Eye (tissue), 1 donor: ENCODE results near the gene BAIAP2.

ENCODE experiments used
- DNase-seq: peaks from one replicate; pipeline ENCODE4 v3.0.0-alpha.2; 2015

BAIAP2 gene

DNA sequence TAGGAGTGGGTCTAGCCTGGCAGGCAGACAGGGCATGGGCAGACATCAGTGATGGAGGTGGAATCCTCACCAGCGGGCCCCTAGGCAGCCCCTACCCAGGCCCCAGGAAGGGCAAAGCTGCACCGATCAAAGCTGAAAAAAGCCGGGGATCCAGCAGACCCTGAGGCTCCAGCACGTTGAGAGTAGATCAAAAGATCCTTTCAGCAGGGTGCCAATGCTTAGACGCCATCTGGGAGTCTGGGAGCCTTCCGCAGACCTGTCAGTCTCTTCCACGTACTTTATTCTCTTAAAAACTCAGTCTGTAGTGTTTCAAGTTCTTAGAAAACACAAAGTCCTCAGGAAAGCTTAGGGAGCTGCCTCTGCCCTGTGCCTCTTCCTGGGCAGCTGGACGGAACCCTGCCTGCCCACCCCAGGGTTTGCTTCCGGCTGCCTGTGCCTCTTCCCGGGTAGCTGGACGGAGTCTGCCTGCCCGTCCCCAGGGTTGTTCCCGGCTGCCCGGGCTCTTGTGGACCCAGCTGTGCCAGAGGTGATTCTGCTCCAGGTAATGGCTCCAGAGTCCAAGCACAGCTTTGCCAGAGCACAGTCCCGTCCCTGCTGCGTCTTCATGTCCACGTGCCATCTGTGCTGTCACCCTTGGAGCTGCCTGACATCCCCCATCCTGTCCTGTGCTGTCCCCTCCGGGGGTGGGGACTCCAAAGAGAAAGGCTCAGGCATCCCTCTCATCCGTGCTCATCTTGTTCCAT, 79.6 kb downstream of the BAIAP2 start:
- DNase-seq, result no peak

- DNase-seq, result no peak
These were observed 80.3 kb downstream of the BAIAP2 start for GRCh38 chr17:81115219-81115618.

- DNase-seq, result no peak
These were observed 81.0 kb downstream of the BAIAP2 start for GRCh38 chr17:81115749-81116464.

GRCh38 chr17:81116704-81117103, 81.8 kb downstream of the BAIAP2 start:
- DNase-seq, result no peak

- no peak for DNase-seq
These were observed 82.8 kb downstream of the BAIAP2 start for GRCh38 chr17:81117672-81118198.

DNA sequence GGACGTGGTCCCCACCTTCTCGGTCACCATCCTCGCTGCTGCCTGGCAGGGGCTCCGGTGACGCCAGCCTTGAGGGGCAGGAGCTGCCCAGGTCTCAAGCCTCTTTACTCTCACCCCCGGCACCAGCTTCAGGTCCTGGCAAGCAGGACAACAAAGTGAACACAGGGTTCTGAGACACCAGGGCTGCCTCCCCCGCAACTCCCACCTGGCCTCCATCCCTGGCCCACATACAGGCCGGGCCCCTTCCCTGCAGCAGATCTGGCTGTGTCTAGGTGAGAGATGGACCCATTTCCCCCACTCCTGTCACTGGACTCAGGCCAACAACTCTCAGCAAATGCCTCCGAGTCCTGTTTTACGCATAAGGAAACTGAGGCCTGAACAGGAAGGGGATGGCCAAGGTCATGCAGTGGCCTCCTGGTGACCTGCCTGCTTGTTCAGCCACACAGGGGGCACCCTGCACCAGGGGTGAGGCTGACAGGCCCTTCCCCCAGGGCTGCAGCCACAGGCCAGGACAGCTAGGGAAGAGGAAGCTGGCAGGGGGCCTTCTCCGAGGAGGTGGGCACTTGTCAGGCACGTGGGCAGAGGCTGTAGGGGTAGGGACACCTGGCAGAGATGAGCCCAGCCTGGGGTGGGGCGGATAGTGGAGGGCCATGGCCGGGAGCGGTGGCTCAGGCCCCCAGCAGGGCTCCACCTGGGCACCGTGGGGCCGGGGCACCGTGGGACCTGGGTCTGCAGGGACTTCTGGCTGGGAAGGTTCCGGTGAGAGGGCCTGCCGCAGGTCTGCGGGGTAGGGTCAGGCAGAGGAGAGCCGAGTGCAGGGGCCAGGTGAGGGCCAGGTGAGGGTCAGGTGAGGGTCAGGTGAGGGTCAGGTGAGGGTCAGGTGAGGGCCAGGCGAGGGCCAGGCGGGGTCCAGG, 83.6 kb downstream of the BAIAP2 start:
- DNase-seq, result no peak

GRCh38 chr17:81119223-81120148, 84.5 kb downstream of the BAIAP2 start:
- DNase-seq, result peak; percentile 96

GRCh38 chr17:81120149-81120484, 85.2 kb downstream of the BAIAP2 start:
- no peak for DNase-seq

- no peak for DNase-seq
These were observed 86.0 kb downstream of the BAIAP2 start for GRCh38 chr17:81120695-81121621.

- DNase-seq, result peak; percentile 47
These were observed 87.1 kb downstream of the BAIAP2 start for GRCh38 chr17:81121841-81122733.

DNA sequence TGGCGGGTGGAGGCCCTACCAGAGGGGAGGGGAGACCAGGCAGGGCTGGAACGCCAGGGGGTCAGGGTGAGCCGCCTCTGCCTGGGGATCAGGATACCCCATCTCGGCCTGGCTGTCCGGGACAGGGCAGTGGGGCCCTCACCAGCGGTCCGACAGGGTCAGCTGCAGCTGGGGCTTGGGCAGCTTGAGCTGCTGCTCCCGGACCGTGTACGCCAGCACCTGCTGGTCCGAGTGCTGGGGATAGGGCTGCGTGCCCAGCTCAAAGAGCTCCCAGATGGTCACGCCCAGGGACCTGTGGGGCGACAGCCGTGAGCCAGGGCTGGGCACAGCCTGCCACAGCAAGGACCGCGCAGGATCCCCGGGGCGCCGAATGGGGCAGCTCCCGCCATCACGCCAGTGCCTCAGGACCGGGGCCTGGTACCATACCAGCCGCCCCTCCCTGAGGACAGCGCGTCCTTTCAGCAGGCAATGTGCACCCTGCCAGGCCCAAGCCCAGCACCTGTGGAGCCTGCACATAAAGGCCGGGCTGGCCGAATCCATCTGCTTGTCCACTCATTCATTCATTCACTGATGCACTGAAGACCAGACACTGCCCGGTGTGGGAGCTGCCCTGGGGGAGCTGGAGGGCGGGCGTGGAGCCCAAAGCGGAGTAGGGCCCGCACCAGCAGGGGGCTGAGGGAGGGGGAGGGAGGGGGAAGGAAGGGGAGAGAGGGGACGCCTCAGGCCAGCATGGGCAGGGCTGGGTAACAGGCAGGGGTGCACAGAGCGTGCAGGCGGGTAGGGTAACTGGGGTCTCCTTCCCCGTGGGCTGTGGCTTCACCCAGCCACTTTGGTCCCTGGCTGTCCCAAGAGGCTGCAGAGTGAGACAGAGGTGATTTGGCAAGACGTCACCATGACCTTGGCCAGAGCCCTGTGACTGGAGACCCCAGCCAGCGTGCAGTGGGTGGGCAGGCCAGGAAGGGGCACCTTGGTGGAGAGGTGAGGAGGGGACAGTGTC, 88.4 kb downstream of the BAIAP2 start:
- DNase-seq, result no peak

- no peak for DNase-seq
These were observed 89.4 kb downstream of the BAIAP2 start for GRCh38 chr17:81124377-81124776.

DNA sequence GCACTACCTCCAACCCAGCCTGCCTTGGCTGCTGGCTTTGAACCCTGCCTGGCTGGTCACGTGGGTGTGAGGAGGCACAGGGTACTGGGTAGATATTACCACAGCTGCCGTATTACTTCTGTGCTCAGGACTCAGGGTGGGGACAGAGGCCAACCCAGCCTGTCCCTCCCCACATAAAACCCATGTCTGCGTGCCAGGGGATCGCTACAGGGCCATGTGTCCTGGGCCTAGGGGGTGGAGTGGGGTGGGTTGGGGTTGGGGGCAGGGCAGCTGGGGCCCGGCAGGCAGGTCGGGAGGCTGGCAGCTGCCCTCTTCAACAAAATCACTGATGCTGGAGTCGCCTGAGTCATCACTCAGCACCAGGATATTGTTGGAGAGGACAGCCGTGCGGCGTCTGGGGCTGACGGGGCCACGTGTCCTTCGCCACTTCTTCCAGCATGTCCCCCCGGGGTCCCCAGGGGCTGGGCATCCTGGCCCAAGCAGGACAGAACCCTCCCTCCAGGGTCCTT, 90.7 kb downstream of the BAIAP2 start:
- DNase-seq, result no peak

- no peak for DNase-seq
These were observed 91.6 kb downstream of the BAIAP2 start for GRCh38 chr17:81126281-81127132.

GRCh38 chr17:81127133-81127455, 92.1 kb downstream of the BAIAP2 start:
- no peak for DNase-seq

- DNase-seq, result no peak
These were observed 92.7 kb downstream of the BAIAP2 start for GRCh38 chr17:81127526-81128177.

- DNase-seq, result no peak
These were observed 93.4 kb downstream of the BAIAP2 start for GRCh38 chr17:81128338-81128737.
